Measurements from ENCODE around the gene RGS5.
A peak's percentile ranks its signal among the peaks of the same experiment; 100 is the strongest.

Gene RGS5

GRCh38 chr1:163174524-163175437 is 27.9 kb downstream of the RGS5 start:
- ATAC-seq (ENCODE audit: low read depth) (no peak), DNase-seq (ENCODE audit: low spot score) (peak; percentile 62)
- Histone ChIP-seq H3K27me3 (ENCODE audit: insufficient read depth, poor library complexity, severe bottlenecking) (no peaks in the 10 kb centered on the region), H3K4me1 (ENCODE audit: insufficient read depth, poor library complexity, severe bottlenecking) (peaks cover 5% of the 10 kb centered on the region), H3K27ac (ENCODE audit: poor library complexity, severe bottlenecking) (no peak overlapping the region), H3K36me3 (ENCODE audit: low read depth) (no peaks in the 10 kb centered on the region), H3K4me3 (ENCODE audit: severe bottlenecking) (no peak overlapping the region), H3K9me3 (ENCODE audit: severe bottlenecking) (no peaks in the 10 kb centered on the region)
- peak; percentile 90 for TF ChIP-seq CTCF (IDR thresholded peaks at IDR 0.05; ENCODE audit: poor library complexity, severe bottlenecking)

- Histone ChIP-seq H3K4me1 (ENCODE audit: insufficient read depth, poor library complexity, severe bottlenecking) (peaks cover 10% of the 10 kb centered on the region), H3K27ac (ENCODE audit: poor library complexity, severe bottlenecking) (no peak overlapping the region), H3K36me3 (ENCODE audit: low read depth) (no peaks in the 10 kb centered on the region), H3K4me3 (ENCODE audit: severe bottlenecking) (no peak overlapping the region), H3K9me3 (ENCODE audit: severe bottlenecking) (no peaks in the 10 kb centered on the region), H3K27me3 (ENCODE audit: insufficient read depth, poor library complexity, severe bottlenecking) (no peaks in the 10 kb centered on the region)
- no peak for TF ChIP-seq CTCF (IDR thresholded peaks at IDR 0.05; ENCODE audit: poor library complexity, severe bottlenecking)
- ATAC-seq (ENCODE audit: low read depth) (no peak), DNase-seq (ENCODE audit: low spot score) (no peak)
Measured at GRCh38 chr1:163173121-163173520, 29.6 kb downstream of the RGS5 start.

GRCh38 chr1:163172596-163172995 is 30.1 kb downstream of the RGS5 start:
- Histone ChIP-seq H3K27me3 (ENCODE audit: insufficient read depth, poor library complexity, severe bottlenecking) (no peaks in the 10 kb centered on the region), H3K36me3 (ENCODE audit: low read depth) (no peaks in the 10 kb centered on the region), H3K27ac (ENCODE audit: poor library complexity, severe bottlenecking) (no peak overlapping the region), H3K9me3 (ENCODE audit: severe bottlenecking) (no peaks in the 10 kb centered on the region), H3K4me1 (ENCODE audit: insufficient read depth, poor library complexity, severe bottlenecking) (peaks cover 15% of the 10 kb centered on the region), H3K4me3 (ENCODE audit: severe bottlenecking) (no peak overlapping the region)
- no peak for DNase-seq (ENCODE audit: low spot score)
- no peak for ATAC-seq (ENCODE audit: low read depth)
- TF ChIP-seq CTCF (IDR thresholded peaks at IDR 0.05; ENCODE audit: poor library complexity, severe bottlenecking): no peak

GRCh38 chr1:163171826-163172225 is 30.9 kb downstream of the RGS5 start:
- no peaks in the 10 kb centered on the region for H3K27me3 ChIP-seq (ENCODE audit: insufficient read depth, poor library complexity, severe bottlenecking)
- ATAC-seq (ENCODE audit: low read depth): no peak
- no peaks in the 10 kb centered on the region for H3K36me3 ChIP-seq (ENCODE audit: low read depth)
- no peak overlapping the region for H3K27ac ChIP-seq (ENCODE audit: poor library complexity, severe bottlenecking)
- peaks cover 23% of the 10 kb centered on the region for H3K4me1 ChIP-seq (ENCODE audit: insufficient read depth, poor library complexity, severe bottlenecking)
- no peak for TF ChIP-seq CTCF (IDR thresholded peaks at IDR 0.05; ENCODE audit: poor library complexity, severe bottlenecking)
- H3K4me3 ChIP-seq (ENCODE audit: severe bottlenecking): no peak overlapping the region
- no peaks in the 10 kb centered on the region for H3K9me3 ChIP-seq (ENCODE audit: severe bottlenecking)
- DNase-seq (ENCODE audit: low spot score): no peak
